K562 (cell line): ENCODE data around the gene FAM120AOS. TPM values are rescaled to one million over a fixed set of nuclear protein-coding genes. Genes with fewer than 3 reads are reported as not detected.

Experiments used
- ATAC-seq: fragments of 200-7000 bp; cut with Tn5 transposase; 3 replicates; pipeline ENCODE4 v1.9.1; 2020; ENCODE audit warnings: moderate library complexity
- BruUV-seq: library from RNA; stranded (reverse); fragments of 400-500 nt; replicated peaks from 2 replicates; lab custom pipeline; 2021; lab: Mats Ljungman, UMichigan
- CTCF ChIA-PET: fragments of 300-600 bp; formaldehyde crosslinking; extraction: SDS; loops from one replicate; lab custom pipeline; 2021; ENCODE audit warnings: low intra/inter-chr PET ratio; lab: Yijun Ruan, JAX
- POLR2A ChIA-PET: fragments of 300-600, 350-650 bp; sonication (Branson Sonifier 250); formaldehyde crosslinking; extraction: SDS; loops from one replicate; lab custom pipeline; 2021; ENCODE audit warnings: antibody characterized with exemption, inconsistent platforms; lab: Yijun Ruan, JAX
- DNase-seq, 4 experiments: peaks; one replicate each; pipeline versions ENCODE4 v3.0.0 to v3.0.0-alpha.2; 2011 to 2018; ENCODE audit warnings: low spot score in 3 of 4, mixed read lengths in 3 of 4; ENCODE audit errors: extremely low read depth in 1 of 4
- FAIRE-seq: peaks from 2 replicates; lab custom pipeline; 2011; peaks lifted over from hg19 to GRCh38; lab: Jason Lieb, UNC
- H2AFZ ChIP-seq: 2 replicates; pipeline ENCODE4 v1.6.0; 2011; ENCODE audit warnings: low read depth, low read length, control low read depth, inconsistent platforms
- H3K27ac ChIP-seq: fragments of 200-600 bp; 3 replicates; pipeline ENCODE4 v1.8.0; 2011; ENCODE audit warnings: low read depth, mild to moderate bottlenecking, control low read depth, inconsistent platforms, low read length, moderate library complexity, mixed read lengths; ENCODE audit errors: extremely low read depth
- H3K27me3 ChIP-seq, 2 experiments: fragments of 300-600 bp in 1 of 2; 2 replicates in 1 of 2; 3 replicates in 1 of 2; pipeline versions ENCODE4 v1.6.0 to v1.8.0; 2011; ENCODE audit warnings: inconsistent platforms in 2 of 2, low read length in 2 of 2, mild to moderate bottlenecking in 1 of 2, mixed read lengths in 1 of 2, moderate library complexity in 1 of 2; ENCODE audit not compliant: control insufficient read depth in 2 of 2, insufficient read depth in 2 of 2
- H3K36me3 ChIP-seq: fragments of 300-600 bp; 3 replicates; pipeline ENCODE4 v1.8.0; 2011; ENCODE audit warnings: mild to moderate bottlenecking, low read length, inconsistent platforms; ENCODE audit not compliant: control insufficient read depth, insufficient read depth
- H3K4me1 ChIP-seq, 2 experiments: fragments of 200-600 bp in 1 of 2; replicated peaks in 1 of 2; 2 replicates in 1 of 2; 3 replicates in 1 of 2; pipeline versions ENCODE4 v1.5.1 to v1.8.0; 2011; ENCODE audit warnings: inconsistent platforms in 2 of 2, low read length in 2 of 2, mild to moderate bottlenecking in 1 of 2, mixed read lengths in 1 of 2, moderate library complexity in 1 of 2; ENCODE audit not compliant: control insufficient read depth in 2 of 2, insufficient read depth in 2 of 2
- H3K4me2 ChIP-seq: 2 replicates; pipeline ENCODE4 v1.6.1; 2011; ENCODE audit warnings: low read length, control low read depth, inconsistent platforms, mixed read lengths; ENCODE audit not compliant: insufficient read depth
- H3K4me3 ChIP-seq: fragments of 200-600 bp; sonication (generic), shearing (Covaris generic); 2 replicates; pipeline ENCODE4 v1.5.1; 2016; ENCODE audit warnings: control low read depth, inconsistent platforms
- H3K79me2 ChIP-seq: fragments of 200-600 bp; 3 replicates; pipeline ENCODE4 v1.8.0; 2011; ENCODE audit warnings: low read length, inconsistent platforms; ENCODE audit not compliant: control insufficient read depth, insufficient read depth
- H3K9ac ChIP-seq, 2 experiments: 2 replicates each; pipeline versions ENCODE4 v1.6.0 to v1.6.1; 2011; ENCODE audit warnings: low read depth in 2 of 2, low read length in 2 of 2, control low read depth in 1 of 2, inconsistent platforms in 1 of 2, mild to moderate bottlenecking in 1 of 2, mixed read lengths in 1 of 2; ENCODE audit not compliant: insufficient read depth in 1 of 2
- H3K9me1 ChIP-seq: one replicate; pipeline ENCODE4 v1.6.0; 2011; ENCODE audit warnings: inconsistent platforms, mild to moderate bottlenecking, low read length, moderate library complexity; ENCODE audit not compliant: control insufficient read depth, insufficient read depth
- H3K9me3 ChIP-seq: replicated peaks from 2 replicates; pipeline ENCODE4 v1.5.1; 2011; ENCODE audit warnings: low read depth, low read length, inconsistent platforms; ENCODE audit not compliant: control insufficient read depth, insufficient read depth
- H4K20me1 ChIP-seq: replicated peaks from 2 replicates; pipeline ENCODE4 v1.6.1; 2011; ENCODE audit warnings: low read length, inconsistent platforms, mixed read lengths; ENCODE audit not compliant: control insufficient read depth, insufficient read depth
- ARID2 ChIP-seq: fragments of 450-650 bp; IDR thresholded peaks from 2 replicates; pipeline ENCODE4 v1.6.1; 2017; ENCODE audit warnings: antibody characterized with exemption, mild to moderate bottlenecking
- BHLHE40 ChIP-seq: IDR thresholded peaks from 2 replicates; pipeline ENCODE4 v1.6.1; 2011; ENCODE audit warnings: low read length, improper control_type of control experiment
- HNRNPH1 ChIP-seq: fragments of 200-400 bp; formaldehyde crosslinking; optimal IDR thresholded peaks from 2 replicates; pipeline ENCODE3; 2017; ENCODE audit warnings: low read depth, mild to moderate bottlenecking, low read length, moderate library complexity
- KAT7 ChIP-seq: sonication (generic); formaldehyde crosslinking; IDR thresholded peaks from 2 replicates; pipeline ENCODE4 v1.8.0; 2022; ENCODE audit warnings: missing genetic modification reagents, mild to moderate bottlenecking, borderline replicate concordance
- NCOA4 ChIP-seq: fragments of 450-650 bp; IDR thresholded peaks from 2 replicates; pipeline ENCODE4 v1.6.1; 2018; ENCODE audit warnings: mild to moderate bottlenecking; ENCODE audit not compliant: partially characterized antibody
- RBFOX2 ChIP-seq: fragments of 200-400 bp; formaldehyde crosslinking; IDR thresholded peaks from 2 replicates; pipeline ENCODE4 v1.6.1; 2017; ENCODE audit warnings: low read depth, mild to moderate bottlenecking, low read length, moderate library complexity
- SRSF3 ChIP-seq: fragments of 200-400 bp; formaldehyde crosslinking; IDR thresholded peaks from 2 replicates; pipeline ENCODE4 v1.6.1; 2016; ENCODE audit warnings: mild to moderate bottlenecking, low read length, moderate library complexity; ENCODE audit not compliant: insufficient read depth
- TBL1XR1 ChIP-seq, 2 experiments: IDR thresholded peaks; 2 replicates each; pipeline ENCODE4 v1.6.1; 2012; ENCODE audit warnings: improper control_type of control experiment in 2 of 2, low read length in 2 of 2, mild to moderate bottlenecking in 1 of 2
- TEAD2 ChIP-seq: fragments of 450-650 bp; IDR thresholded peaks from 2 replicates; pipeline ENCODE4 v1.6.1; 2016; ENCODE audit warnings: missing genetic modification characterization, control low read depth, missing compliant biosample characterization
- ZBED1 ChIP-seq: IDR thresholded peaks from 2 replicates; pipeline ENCODE4 v1.6.1; 2014
- ZNF184 ChIP-seq: sonication (generic); formaldehyde crosslinking; IDR thresholded peaks from 2 replicates; pipeline ENCODE4 v1.5.0; 2020; ENCODE audit warnings: missing genetic modification reagents
- ZNF699 ChIP-seq: fragments of 250-450 bp; sonication (Bioruptor Pico); IDR thresholded peaks from 2 replicates; pipeline ENCODE4 v1.8.0; 2021; ENCODE audit warnings: mild to moderate bottlenecking, moderate library complexity; ENCODE audit not compliant: insufficient replicate concordance
- WGBS: fragments of 100-300 bp; shearing (Covaris generic); methylation state at CpG from one replicate; pipeline ENCODE4 v1.1.6; 2016; ENCODE audit warnings: low coverage, mixed read lengths; ENCODE audit not compliant: insufficient coverage; ENCODE audit errors: missing lambda C conversion rate; 5-methylcytosine and 5-hydroxymethylcytosine counted together
- in situ Hi-C: fragments of 300-500 bp; cut with MboI; formaldehyde crosslinking; loops from 4 replicates; pipeline ENCODE4 v1.15.0; 2018; ENCODE audit warnings: inconsistent platforms, mixed read lengths
- intact Hi-C: fragments of 100-400 bp; cut with micrococcal nuclease; formaldehyde crosslinking; loops from 2 replicates; pipeline ENCODE4 v1.14.2; 2022
- polyA plus RNA-seq, 8 experiments: library from polyadenylated mRNA; depleted of rRNA in 4 of 8; stranded (reverse) in 5 of 8; unstranded in 3 of 8; fragments of >200 nt; fragmentation: Nextera tagmentation in 2 of 8; fragmentation: Illumina TruSeq in 1 of 8; extraction: Ambion mirVana in 2 of 8; extraction: Trizol in 1 of 8; gene quantifications; 2 replicates each; pipeline versions ENCODE4 v1.2.1 to v1.2.3, GENCODE V29; 2011 to 2014; ENCODE audit warnings: inconsistent platforms in 1 of 8, missing spikeins in 1 of 8
- total RNA-seq, 7 experiments: library from RNA; depleted of rRNA in 6 of 7; stranded (reverse); fragments of >200 nt in 6 of 7; fragmentation: Illumina TruSeq in 2 of 7; extraction: Trizol in 2 of 7; gene quantifications; 2 replicates each; pipeline versions ENCODE4 v1.2.1 to v1.2.3, GENCODE V29; 2011 to 2021; ENCODE audit warnings: low replicate concordance in 1 of 7
- TF ChIP-seq, protein P1 (sequence below): fragments of 450-650 bp; formaldehyde crosslinking; IDR thresholded peaks from 2 replicates; pipeline ENCODE4 v1.4.0; 2020; ENCODE audit warnings: mild to moderate bottlenecking, moderate library complexity
- TF ChIP-seq, protein P2 (sequence below): fragments of 200-800 bp; sonication (Bioruptor generic); IDR thresholded peaks from 2 replicates; pipeline ENCODE4 v1.6.1; 2017; ENCODE audit warnings: missing genetic modification characterization, missing compliant biosample characterization
- TF ChIP-seq, protein P3 (sequence below): fragments of 200-800 bp; sonication (Bioruptor generic); IDR thresholded peaks from 2 replicates; pipeline ENCODE4 v1.6.1; 2016; ENCODE audit warnings: missing genetic modification characterization, missing compliant biosample characterization

FAM120AOS gene
- total and polyA plus RNA-seq, 9 of the 15 experiments (the other 6 are each of a cell fraction or from before 2014, with no cell fraction given), result 18.8 to 53.4 (median 41.4) TPM

DNA sequence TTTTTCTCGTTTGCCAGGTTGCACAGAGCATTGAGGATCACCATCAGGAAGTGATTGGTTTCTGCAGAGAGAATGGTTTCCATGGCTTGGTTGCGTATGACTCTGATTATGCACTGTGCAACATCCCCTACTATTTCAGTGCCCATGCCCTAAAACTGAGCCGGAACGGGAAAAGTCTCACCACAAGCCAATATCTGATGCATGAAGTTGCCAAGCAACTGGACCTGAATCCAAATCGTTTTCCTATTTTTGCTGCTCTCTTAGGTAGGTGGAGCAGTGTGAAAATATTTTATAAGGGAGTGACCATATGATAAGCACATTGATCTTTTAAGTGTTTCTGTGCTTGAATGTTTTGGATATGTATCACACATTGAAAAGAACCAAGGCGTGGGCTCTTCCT is 17.7 kb upstream of the FAM120AOS start:
- peaks cover 11% of the 10 kb centered on the region for H4K20me1 ChIP-seq
- intact Hi-C loops, result no loop called here
- H3K36me3 ChIP-seq, result peaks cover 53% of the 10 kb centered on the region
- H3K27me3 ChIP-seq, result no peaks in the 10 kb centered on the region
- peaks cover 88% of the 10 kb centered on the region for H3K79me2 ChIP-seq
- in situ Hi-C loops, result no loop called here
- H3K9me3 ChIP-seq, result no peaks in the 10 kb centered on the region
- peak; percentile 6 for FAIRE-seq
- H3K4me2 ChIP-seq, result no peak overlapping the region
- no TSS peak for BruUV-seq
- DNase-seq, result no peak
- H3K9me1 ChIP-seq, result peaks cover 3% of the 10 kb centered on the region
- H3K4me3 ChIP-seq, result no peak overlapping the region
- 90% methylated on average over 6 of the region's 6 CpGs for WGBS
- CTCF ChIA-PET, result no interaction called here
- H3K9ac ChIP-seq, result no peak overlapping the region
- no peak overlapping the region for H2AFZ ChIP-seq
- no peak overlapping the region for H3K27ac ChIP-seq
- ATAC-seq, result no peak
- POLR2A ChIA-PET, result interaction anchor here (0.7 to 1.1 kb wide), 2 partner anchors 17 to 29 kb away, joined by 3 read pairs; partner anchors contain the start of gene FAM120AOS
- H3K4me1 ChIP-seq, result peaks cover 8 to 14% of the 10 kb centered on the region in 2 experiments; a peak in 4 of 5 replicates
- no peak for TF ChIP-seq TBL1XR1 (IDR thresholded peaks at IDR 0.05; ENCODE audit: low read length in 2 of 2)
- no peak for TF ChIP-seq BHLHE40
- TF ChIP-seq, protein P1, sequence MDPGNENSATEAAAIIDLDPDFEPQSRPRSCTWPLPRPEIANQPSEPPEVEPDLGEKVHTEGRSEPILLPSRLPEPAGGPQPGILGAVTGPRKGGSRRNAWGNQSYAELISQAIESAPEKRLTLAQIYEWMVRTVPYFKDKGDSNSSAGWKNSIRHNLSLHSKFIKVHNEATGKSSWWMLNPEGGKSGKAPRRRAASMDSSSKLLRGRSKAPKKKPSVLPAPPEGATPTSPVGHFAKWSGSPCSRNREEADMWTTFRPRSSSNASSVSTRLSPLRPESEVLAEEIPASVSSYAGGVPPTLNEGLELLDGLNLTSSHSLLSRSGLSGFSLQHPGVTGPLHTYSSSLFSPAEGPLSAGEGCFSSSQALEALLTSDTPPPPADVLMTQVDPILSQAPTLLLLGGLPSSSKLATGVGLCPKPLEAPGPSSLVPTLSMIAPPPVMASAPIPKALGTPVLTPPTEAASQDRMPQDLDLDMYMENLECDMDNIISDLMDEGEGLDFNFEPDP (CRISPR knock-in tag), result no peak
- no peak for TF ChIP-seq ZBED1
- TF ChIP-seq, protein P2, sequence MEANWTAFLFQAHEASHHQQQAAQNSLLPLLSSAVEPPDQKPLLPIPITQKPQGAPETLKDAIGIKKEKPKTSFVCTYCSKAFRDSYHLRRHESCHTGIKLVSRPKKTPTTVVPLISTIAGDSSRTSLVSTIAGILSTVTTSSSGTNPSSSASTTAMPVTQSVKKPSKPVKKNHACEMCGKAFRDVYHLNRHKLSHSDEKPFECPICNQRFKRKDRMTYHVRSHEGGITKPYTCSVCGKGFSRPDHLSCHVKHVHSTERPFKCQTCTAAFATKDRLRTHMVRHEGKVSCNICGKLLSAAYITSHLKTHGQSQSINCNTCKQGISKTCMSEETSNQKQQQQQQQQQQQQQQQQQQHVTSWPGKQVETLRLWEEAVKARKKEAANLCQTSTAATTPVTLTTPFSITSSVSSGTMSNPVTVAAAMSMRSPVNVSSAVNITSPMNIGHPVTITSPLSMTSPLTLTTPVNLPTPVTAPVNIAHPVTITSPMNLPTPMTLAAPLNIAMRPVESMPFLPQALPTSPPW (CRISPR knock-in tag), result no peak
- no peak for TF ChIP-seq SRSF3
- no peak for TF ChIP-seq HNRNPH1
- no peak for TF ChIP-seq RBFOX2
- no peak for TF ChIP-seq ZNF184 (CRISPR knock-in tag)
- TF ChIP-seq ZNF699 (CRISPR knock-in tag), result no peak
- TF ChIP-seq KAT7 (CRISPR knock-in tag), result no peak
- TF ChIP-seq ARID2, result no peak
- TF ChIP-seq TEAD2, result no peak
- TF ChIP-seq, protein P3, sequence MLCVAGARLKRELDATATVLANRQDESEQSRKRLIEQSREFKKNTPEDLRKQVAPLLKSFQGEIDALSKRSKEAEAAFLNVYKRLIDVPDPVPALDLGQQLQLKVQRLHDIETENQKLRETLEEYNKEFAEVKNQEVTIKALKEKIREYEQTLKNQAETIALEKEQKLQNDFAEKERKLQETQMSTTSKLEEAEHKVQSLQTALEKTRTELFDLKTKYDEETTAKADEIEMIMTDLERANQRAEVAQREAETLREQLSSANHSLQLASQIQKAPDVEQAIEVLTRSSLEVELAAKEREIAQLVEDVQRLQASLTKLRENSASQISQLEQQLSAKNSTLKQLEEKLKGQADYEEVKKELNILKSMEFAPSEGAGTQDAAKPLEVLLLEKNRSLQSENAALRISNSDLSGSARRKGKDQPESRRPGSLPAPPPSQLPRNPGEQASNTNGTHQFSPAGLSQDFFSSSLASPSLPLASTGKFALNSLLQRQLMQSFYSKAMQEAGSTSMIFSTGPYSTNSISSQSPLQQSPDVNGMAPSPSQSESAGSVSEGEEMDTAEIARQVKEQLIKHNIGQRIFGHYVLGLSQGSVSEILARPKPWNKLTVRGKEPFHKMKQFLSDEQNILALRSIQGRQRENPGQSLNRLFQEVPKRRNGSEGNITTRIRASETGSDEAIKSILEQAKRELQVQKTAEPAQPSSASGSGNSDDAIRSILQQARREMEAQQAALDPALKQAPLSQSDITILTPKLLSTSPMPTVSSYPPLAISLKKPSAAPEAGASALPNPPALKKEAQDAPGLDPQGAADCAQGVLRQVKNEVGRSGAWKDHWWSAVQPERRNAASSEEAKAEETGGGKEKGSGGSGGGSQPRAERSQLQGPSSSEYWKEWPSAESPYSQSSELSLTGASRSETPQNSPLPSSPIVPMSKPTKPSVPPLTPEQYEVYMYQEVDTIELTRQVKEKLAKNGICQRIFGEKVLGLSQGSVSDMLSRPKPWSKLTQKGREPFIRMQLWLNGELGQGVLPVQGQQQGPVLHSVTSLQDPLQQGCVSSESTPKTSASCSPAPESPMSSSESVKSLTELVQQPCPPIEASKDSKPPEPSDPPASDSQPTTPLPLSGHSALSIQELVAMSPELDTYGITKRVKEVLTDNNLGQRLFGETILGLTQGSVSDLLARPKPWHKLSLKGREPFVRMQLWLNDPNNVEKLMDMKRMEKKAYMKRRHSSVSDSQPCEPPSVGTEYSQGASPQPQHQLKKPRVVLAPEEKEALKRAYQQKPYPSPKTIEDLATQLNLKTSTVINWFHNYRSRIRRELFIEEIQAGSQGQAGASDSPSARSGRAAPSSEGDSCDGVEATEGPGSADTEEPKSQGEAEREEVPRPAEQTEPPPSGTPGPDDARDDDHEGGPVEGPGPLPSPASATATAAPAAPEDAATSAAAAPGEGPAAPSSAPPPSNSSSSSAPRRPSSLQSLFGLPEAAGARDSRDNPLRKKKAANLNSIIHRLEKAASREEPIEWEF (CRISPR knock-in tag), result no peak
- TF ChIP-seq NCOA4, result no peak
